SK-N-MC (cell line): ENCODE results near the gene GNG14.

Source experiments
- EZH2 ChIP-seq: fragments of 200-600 bp; sonication (generic); IDR thresholded peaks from one replicate; pipeline ENCODE4 v1.6.1; 2017; ENCODE audit warnings: antibody characterized with exemption
- POLR2AphosphoS5 ChIP-seq: IDR thresholded peaks from 2 replicates; pipeline ENCODE4 v1.6.1; 2012; ENCODE audit warnings: mild to moderate bottlenecking, low read depth, low read length, borderline replicate concordance

GRCh38 chr19:12731337-12731736 lies 43.5 kb downstream of the GNG14 start:
- TF ChIP-seq EZH2 (no peak), POLR2AphosphoS5 (no peak)
